ENCODE results near the gene JAZF1. TPM values are rescaled to one million over a fixed set of nuclear protein-coding genes. Genes with fewer than 3 reads are reported as not detected.

Gene JAZF1
- total and polyA plus RNA-seq, 9 donors = 10.4 to 36.0 (median 19.9) TPM

DNA sequence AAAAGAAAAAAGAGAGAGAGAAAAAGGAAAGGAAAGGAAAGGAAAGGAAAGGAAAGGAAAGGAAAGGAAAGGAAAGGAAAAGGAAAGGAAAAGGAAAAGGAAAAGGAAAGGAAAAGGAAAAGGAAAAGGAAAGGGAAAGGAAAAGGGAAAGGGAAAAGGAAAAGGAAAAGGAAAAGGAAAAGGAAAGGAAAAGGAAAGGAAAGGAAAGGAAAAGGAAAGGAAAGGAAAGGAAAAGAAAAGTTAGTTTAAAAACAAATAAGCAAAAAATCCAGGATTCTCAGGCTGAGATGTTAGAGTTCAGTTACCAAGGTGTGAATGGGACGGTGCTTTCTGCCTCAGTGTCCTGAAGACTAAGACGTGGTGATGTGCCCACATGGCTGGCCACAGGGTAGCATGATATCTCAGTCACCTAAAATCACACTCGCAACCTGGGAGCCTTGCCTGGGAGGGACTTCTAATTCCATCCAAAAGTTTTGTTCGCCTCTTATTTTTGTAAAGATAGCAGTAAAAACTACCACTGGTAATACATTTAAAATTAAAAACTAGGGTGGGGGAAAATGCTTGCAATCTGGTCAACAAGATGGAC lies 70.1 kb downstream of the JAZF1 start:
- no peak overlapping the region for H3K4me3 ChIP-seq
- no peaks in the 10 kb centered on the region for H3K36me3 ChIP-seq
- no peaks in the 10 kb centered on the region for H3K27me3 ChIP-seq
- no peaks in the 10 kb centered on the region for H3K9me3 ChIP-seq
- H3K27ac ChIP-seq = no peak overlapping the region
- 94 to 95% (median 95%) methylated on average over 4 of the region's 4 CpGs for WGBS, 3 donors
- no peak for TF ChIP-seq EP300 (IDR thresholded peaks at IDR 0.05)
- TF ChIP-seq POLR2A (IDR thresholded peaks at IDR 0.05) = no peak
- TF ChIP-seq, protein P1, sequence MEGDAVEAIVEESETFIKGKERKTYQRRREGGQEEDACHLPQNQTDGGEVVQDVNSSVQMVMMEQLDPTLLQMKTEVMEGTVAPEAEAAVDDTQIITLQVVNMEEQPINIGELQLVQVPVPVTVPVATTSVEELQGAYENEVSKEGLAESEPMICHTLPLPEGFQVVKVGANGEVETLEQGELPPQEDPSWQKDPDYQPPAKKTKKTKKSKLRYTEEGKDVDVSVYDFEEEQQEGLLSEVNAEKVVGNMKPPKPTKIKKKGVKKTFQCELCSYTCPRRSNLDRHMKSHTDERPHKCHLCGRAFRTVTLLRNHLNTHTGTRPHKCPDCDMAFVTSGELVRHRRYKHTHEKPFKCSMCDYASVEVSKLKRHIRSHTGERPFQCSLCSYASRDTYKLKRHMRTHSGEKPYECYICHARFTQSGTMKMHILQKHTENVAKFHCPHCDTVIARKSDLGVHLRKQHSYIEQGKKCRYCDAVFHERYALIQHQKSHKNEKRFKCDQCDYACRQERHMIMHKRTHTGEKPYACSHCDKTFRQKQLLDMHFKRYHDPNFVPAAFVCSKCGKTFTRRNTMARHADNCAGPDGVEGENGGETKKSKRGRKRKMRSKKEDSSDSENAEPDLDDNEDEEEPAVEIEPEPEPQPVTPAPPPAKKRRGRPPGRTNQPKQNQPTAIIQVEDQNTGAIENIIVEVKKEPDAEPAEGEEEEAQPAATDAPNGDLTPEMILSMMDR (IDR thresholded peaks at IDR 0.05) = no peak
- intact Hi-C loops (cut with DNase I) = no loop called here
- peaks cover 1% of the 10 kb centered on the region for H3K4me1 ChIP-seq (ENCODE audit: insufficient read depth)
- no peak for DNase-seq

DNA sequence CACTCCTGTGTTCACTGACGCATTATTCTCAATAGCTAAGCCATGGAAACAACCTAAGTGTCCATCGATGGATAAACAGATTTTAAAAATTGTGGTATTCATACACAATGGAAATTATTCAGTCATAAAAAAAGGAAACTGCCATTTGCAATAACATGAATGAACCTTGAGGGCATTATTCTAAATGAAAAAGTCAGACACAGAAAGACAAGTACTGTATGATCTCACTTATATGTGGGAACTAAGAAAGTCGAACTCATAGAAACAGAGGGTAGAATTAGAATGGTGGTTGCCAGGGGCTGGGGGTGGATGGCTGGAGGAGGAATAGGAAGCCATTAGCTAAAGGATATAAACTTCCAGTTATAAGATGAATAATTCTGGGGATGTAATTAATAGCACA lies 71.8 kb downstream of the JAZF1 start:
- Histone ChIP-seq H3K9me3 (no peaks in the 10 kb centered on the region), H3K27ac (no peak overlapping the region), H3K4me1 (ENCODE audit: insufficient read depth) (peaks cover 3% of the 10 kb centered on the region), H3K36me3 (no peaks in the 10 kb centered on the region), H3K4me3 (no peak overlapping the region), H3K27me3 (no peaks in the 10 kb centered on the region)
- intact Hi-C loops (cut with DNase I) = no loop called here
- no peak for DNase-seq
- TF ChIP-seq, protein P1 (IDR thresholded peaks at IDR 0.05) = no peak
- TF ChIP-seq POLR2A (IDR thresholded peaks at IDR 0.05) = no peak
- TF ChIP-seq EP300 (IDR thresholded peaks at IDR 0.05) = no peak
- WGBS, 3 donors = 95% methylated on average over 3 of the region's 3 CpGs

DNA sequence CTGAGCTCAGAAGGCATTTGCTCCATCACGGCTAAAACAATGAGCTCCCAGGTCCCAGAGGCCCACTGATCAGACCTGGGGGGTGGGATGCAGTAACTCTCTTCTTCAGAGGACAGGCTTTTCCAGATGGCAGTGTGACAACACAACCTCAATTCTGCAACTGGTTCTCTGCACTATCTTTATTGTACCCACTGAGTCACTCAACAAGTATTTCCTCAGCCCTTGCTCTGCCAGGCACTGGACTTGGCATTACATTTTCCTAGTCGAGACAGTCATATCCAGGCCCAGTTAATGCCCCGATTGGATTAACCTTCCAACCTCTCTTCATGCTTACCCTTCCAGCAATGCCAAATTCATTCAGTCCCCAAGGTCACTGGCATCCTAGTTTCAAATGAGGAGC lies 72.6 kb downstream of the JAZF1 start:
- intact Hi-C loops (cut with DNase I) = no loop called here
- H3K9me3 ChIP-seq = no peaks in the 10 kb centered on the region
- H3K4me3 ChIP-seq = no peak overlapping the region
- no peaks in the 10 kb centered on the region for H3K27me3 ChIP-seq
- peaks cover 4% of the 10 kb centered on the region for H3K4me1 ChIP-seq (ENCODE audit: insufficient read depth)
- WGBS, 3 donors = 83 to 88% (median 84%) methylated on average over 3 of the region's 3 CpGs
- TF ChIP-seq EP300 (IDR thresholded peaks at IDR 0.05) (no peak), POLR2A (IDR thresholded peaks at IDR 0.05) (no peak)
- TF ChIP-seq, protein P1 (IDR thresholded peaks at IDR 0.05) = no peak
- no peak overlapping the region for H3K27ac ChIP-seq
- no peaks in the 10 kb centered on the region for H3K36me3 ChIP-seq
- no peak for DNase-seq

DNA sequence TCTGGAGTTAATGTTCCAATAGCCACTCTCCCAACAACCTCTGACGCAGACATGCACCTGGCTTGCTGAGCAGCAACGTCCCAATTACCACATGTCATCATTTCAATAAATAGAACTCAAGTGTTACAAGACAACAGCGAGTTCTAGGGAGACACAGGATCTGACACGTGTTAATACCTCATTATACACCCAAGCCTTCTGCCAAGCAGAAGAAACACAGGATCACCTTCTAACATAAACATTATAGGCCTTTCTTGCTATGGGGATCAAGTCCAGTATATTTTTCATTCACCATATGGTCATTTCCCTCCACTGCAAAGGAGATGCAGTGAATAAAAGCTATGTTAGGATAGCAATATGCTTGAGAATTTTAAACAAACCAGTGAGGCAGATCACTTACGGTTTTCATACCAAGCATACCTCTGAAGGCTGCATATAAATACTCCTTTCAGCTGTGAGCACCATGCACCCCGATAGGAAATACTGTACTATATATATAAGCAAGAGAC lies 74.2 kb downstream of the JAZF1 start:
- intact Hi-C loops (cut with DNase I) = no loop called here
- H3K4me1 ChIP-seq (ENCODE audit: insufficient read depth) = peaks cover 9% of the 10 kb centered on the region
- no peak overlapping the region for H3K27ac ChIP-seq
- TF ChIP-seq EP300 (IDR thresholded peaks at IDR 0.05) (no peak), POLR2A (IDR thresholded peaks at IDR 0.05) (no peak)
- TF ChIP-seq, protein P1 (IDR thresholded peaks at IDR 0.05) = no peak
- H3K27me3 ChIP-seq = no peaks in the 10 kb centered on the region
- H3K36me3 ChIP-seq = no peaks in the 10 kb centered on the region
- no peak for DNase-seq
- 52 to 60% (median 55%) methylated on average over 6 of the region's 6 CpGs for WGBS, 3 donors
- H3K9me3 ChIP-seq = no peaks in the 10 kb centered on the region
- H3K4me3 ChIP-seq = no peak overlapping the region
